ENCODE results near the gene AMACR.
"Not testable (repeated sequence)": the region's sequence is repeated elsewhere in the genome, so short reads cannot be mapped to it uniquely, and the experiment has no call there.

The AMACR gene

GRCh38 chr5:33968211-33969005 lies 39.4 kb downstream of the AMACR start:
- DNase-seq (ENCODE audit: low read depth in 2 of 2), result no peak

- no peak for DNase-seq (ENCODE audit: low read depth in 2 of 2)
These were observed 41.0 kb downstream of the AMACR start for GRCh38 chr5:33966805-33967204.

GRCh38 chr5:33964132-33964700 lies 43.6 kb downstream of the AMACR start:
- DNase-seq (ENCODE audit: low read depth in 2 of 2), result no peak

- DNase-seq (ENCODE audit: low read depth in 2 of 2), result no peak
These were observed 49.7 kb downstream of the AMACR start for GRCh38 chr5:33958176-33958575.

GRCh38 chr5:33957577-33958150 lies 50.2 kb downstream of the AMACR start:
- no peak for DNase-seq (ENCODE audit: low read depth in 2 of 2)

GRCh38 chr5:33952175-33952574 lies 55.7 kb downstream of the AMACR start:
- DNase-seq (ENCODE audit: low read depth in 2 of 2), result not testable (repeated sequence)

- DNase-seq (ENCODE audit: low read depth in 2 of 2), result no peak
These were observed 63.2 kb downstream of the AMACR start for GRCh38 chr5:33944543-33945132.

- DNase-seq (ENCODE audit: low read depth in 2 of 2), result no peak
These were observed 66.8 kb downstream of the AMACR start for GRCh38 chr5:33941090-33941489.

- no peak for DNase-seq (ENCODE audit: low read depth in 2 of 2)
These were observed 68.1 kb downstream of the AMACR start for GRCh38 chr5:33939556-33940262.

- DNase-seq (ENCODE audit: low read depth in 2 of 2), result no peak
These were observed 69.0 kb downstream of the AMACR start for GRCh38 chr5:33938881-33939280.

- DNase-seq (ENCODE audit: low read depth in 2 of 2), result no peak
These were observed 69.4 kb downstream of the AMACR start for GRCh38 chr5:33938507-33938796.

- no peak for DNase-seq (ENCODE audit: low read depth in 2 of 2)
These were observed 69.9 kb downstream of the AMACR start for GRCh38 chr5:33937707-33938506.

- no peak for DNase-seq (ENCODE audit: low read depth in 2 of 2)
These were observed 70.7 kb downstream of the AMACR start for GRCh38 chr5:33937017-33937706.

GRCh38 chr5:33936381-33937016 lies 71.4 kb downstream of the AMACR start, which contains the start of gene RXFP3:
RXFP3 (plus strand) TSS chr5:33936386; CDS start chr5:33936741, 355 bp downstream.
- DNase-seq (ENCODE audit: low read depth in 2 of 2), result no peak
